HL-60 (cell line): ENCODE data around the gene AP4S1.
"Not testable (repeated sequence)": the region's sequence is repeated elsewhere in the genome, so short reads cannot be mapped to it uniquely, and the experiment has no call there.

Experiments
- DNase-seq, 2 experiments: peaks; one replicate each; pipeline ENCODE4 v3.0.0-alpha.2; 2010 to 2020; ENCODE audit warnings: low read depth in 1 of 2, low spot score in 1 of 2
- H3K27ac ChIP-seq: fragments of 250-450 bp; sonication (Bioruptor Pico); replicated peaks from 2 replicates; pipeline ENCODE4 v1.5.1; 2020; ENCODE audit warnings: mild to moderate bottlenecking, moderate library complexity
- H3K27me3 ChIP-seq: fragments of 250-450 bp; sonication (Bioruptor Pico); 2 replicates; pipeline ENCODE4 v1.5.1; 2021; ENCODE audit warnings: mild to moderate bottlenecking, moderate library complexity; ENCODE audit not compliant: insufficient read depth, poor library complexity, severe bottlenecking
- H3K4me3 ChIP-seq: replicated peaks from 2 replicates; pipeline ENCODE4 v1.5.1; 2011; ENCODE audit warnings: mild to moderate bottlenecking, control low read depth, low read length; ENCODE audit not compliant: insufficient read depth
- CTCF ChIP-seq: IDR thresholded peaks from one replicate; pipeline ENCODE4 v1.5.1; 2011; ENCODE audit warnings: low read length, control low read depth, inconsistent platforms; ENCODE audit not compliant: insufficient read depth
- GABPA ChIP-seq: IDR thresholded peaks from 2 replicates; pipeline ENCODE4 v1.6.1; 2012; ENCODE audit warnings: low read depth
- POLR2AphosphoS5 ChIP-seq: IDR thresholded peaks from 2 replicates; pipeline ENCODE4 v1.6.1; 2012; ENCODE audit warnings: low read depth
- REST ChIP-seq: IDR thresholded peaks from 2 replicates; pipeline ENCODE4 v1.6.1; 2012; ENCODE audit warnings: low read depth; ENCODE audit not compliant: insufficient replicate concordance
- SPI1 ChIP-seq: IDR thresholded peaks from 2 replicates; pipeline ENCODE4 v1.6.1; 2012; ENCODE audit warnings: low read depth, mild to moderate bottlenecking, borderline replicate concordance

Gene AP4S1

GRCh38 chr14:31060253-31060875, 34.9 kb downstream of the AP4S1 start:
- no peak for DNase-seq
- Histone ChIP-seq H3K27me3 (no peaks in the 10 kb centered on the region), H3K27ac (no peak overlapping the region), H3K4me3 (no peak overlapping the region)
- no peak for TF ChIP-seq SPI1
- no peak for TF ChIP-seq GABPA
- TF ChIP-seq REST = no peak
- TF ChIP-seq POLR2AphosphoS5 = no peak
- no peak for TF ChIP-seq CTCF

GRCh38 chr14:31062908-31063307, 37.5 kb downstream of the AP4S1 start:
- not testable (repeated sequence) for H3K27ac ChIP-seq, DNase-seq, H3K27me3 ChIP-seq, H3K4me3 ChIP-seq

GRCh38 chr14:31068235-31068634, 42.8 kb downstream of the AP4S1 start:
- DNase-seq = peak; percentile 13 to 65
- TF ChIP-seq POLR2AphosphoS5 (no peak), SPI1 (peak; percentile 86; the same call in 1 of the 2 replicates), CTCF (no peak), GABPA (no peak; the same call in 1 of the 2 replicates)
- Histone ChIP-seq H3K27ac (peak overlapping the region; percentile 12; the same call in 1 of the 2 replicates), H3K4me3 (no peak overlapping the region), H3K27me3 (no peaks in the 10 kb centered on the region)

GRCh38 chr14:31069343-31069742, 43.9 kb downstream of the AP4S1 start:
- DNase-seq = no peak
- TF ChIP-seq SPI1 = no peak
- TF ChIP-seq POLR2AphosphoS5 = no peak
- TF ChIP-seq CTCF = no peak
- TF ChIP-seq GABPA = no peak
- no peak for TF ChIP-seq REST
- Histone ChIP-seq H3K27me3 (no peaks in the 10 kb centered on the region), H3K27ac (no peak overlapping the region), H3K4me3 (no peak overlapping the region)
